IPS-18a (cell line): ENCODE measurements around the gene STX5.
"Not testable (repeated sequence)": the region's sequence is repeated elsewhere in the genome, so short reads cannot be mapped to it uniquely, and the experiment has no call there.

Experiments used
- H3K27ac ChIP-seq: one replicate; pipeline ENCODE4 v1.5.1; 2013; ENCODE audit warnings: low read length
- H3K27me3 ChIP-seq: one replicate; pipeline ENCODE4 v1.6.1; 2013; ENCODE audit warnings: mild to moderate bottlenecking, low read length; ENCODE audit not compliant: control insufficient read depth, insufficient read depth
- H3K36me3 ChIP-seq: one replicate; pipeline ENCODE4 v1.6.1; 2013; ENCODE audit warnings: low read depth, low read length; ENCODE audit not compliant: control insufficient read depth
- H3K4me1 ChIP-seq: one replicate; pipeline ENCODE4 v1.6.1; 2013; ENCODE audit warnings: low read depth, low read length; ENCODE audit not compliant: control insufficient read depth
- H3K4me3 ChIP-seq: one replicate; pipeline ENCODE4 v1.5.1; 2013; ENCODE audit warnings: low read length
- H3K9ac ChIP-seq: one replicate; pipeline ENCODE4 v1.6.1; 2013; ENCODE audit warnings: mild to moderate bottlenecking, low read length, moderate library complexity
- H3K9me3 ChIP-seq: one replicate; pipeline ENCODE4 v1.6.1; 2013; ENCODE audit warnings: low read depth, low read length; ENCODE audit not compliant: control insufficient read depth

STX5 gene

DNA sequence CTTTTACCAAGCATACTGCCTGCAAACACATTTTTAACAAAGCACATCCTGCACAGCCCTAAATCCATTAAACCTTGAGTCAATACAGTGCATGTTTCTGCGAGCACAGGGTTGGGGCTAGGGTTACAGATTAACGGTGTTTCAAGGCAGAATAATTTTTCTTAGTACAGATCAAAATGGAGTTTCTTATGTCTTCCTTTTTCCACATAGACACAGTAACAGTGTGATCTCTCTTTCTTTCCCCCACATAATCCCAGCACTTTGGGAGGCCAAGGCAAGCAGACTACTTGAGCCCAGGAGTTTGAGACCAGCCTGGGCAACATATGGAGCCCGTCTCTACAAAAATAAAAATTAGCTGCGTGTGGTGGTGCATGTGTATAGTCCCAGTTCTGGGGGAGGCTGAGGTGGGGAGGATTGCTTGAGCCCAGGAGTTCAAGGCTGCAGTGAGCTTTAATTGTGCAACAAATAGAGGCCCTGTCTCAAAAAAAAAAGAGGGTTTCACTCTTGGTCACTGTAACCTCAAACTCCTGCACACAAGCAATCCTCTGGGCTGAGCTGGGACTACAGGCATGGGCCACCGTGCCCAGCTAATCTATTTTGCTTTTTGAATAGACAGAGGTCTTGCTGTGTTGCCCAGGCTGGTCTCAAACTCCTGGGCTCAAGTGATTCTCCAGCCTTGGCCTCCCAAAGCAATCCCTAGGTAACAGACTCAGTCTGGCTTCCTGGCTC lies 29.1 kb upstream of the STX5 start:
- no peak overlapping the region for H3K9ac ChIP-seq
- H3K36me3 ChIP-seq = peaks cover 16% of the 10 kb centered on the region
- no peak overlapping the region for H3K27ac ChIP-seq

GRCh38 chr11:62859281-62859703 lies 27.4 kb upstream of the STX5 start:
- not testable (repeated sequence) for H3K27ac ChIP-seq

More for the DNA sequence above, 29.1 kb upstream of the STX5 start:
- peaks cover 16% of the 10 kb centered on the region for H3K4me1 ChIP-seq
- no peaks in the 10 kb centered on the region for H3K27me3 ChIP-seq
- no peaks in the 10 kb centered on the region for H3K9me3 ChIP-seq
- no peak overlapping the region for H3K4me3 ChIP-seq

DNA sequence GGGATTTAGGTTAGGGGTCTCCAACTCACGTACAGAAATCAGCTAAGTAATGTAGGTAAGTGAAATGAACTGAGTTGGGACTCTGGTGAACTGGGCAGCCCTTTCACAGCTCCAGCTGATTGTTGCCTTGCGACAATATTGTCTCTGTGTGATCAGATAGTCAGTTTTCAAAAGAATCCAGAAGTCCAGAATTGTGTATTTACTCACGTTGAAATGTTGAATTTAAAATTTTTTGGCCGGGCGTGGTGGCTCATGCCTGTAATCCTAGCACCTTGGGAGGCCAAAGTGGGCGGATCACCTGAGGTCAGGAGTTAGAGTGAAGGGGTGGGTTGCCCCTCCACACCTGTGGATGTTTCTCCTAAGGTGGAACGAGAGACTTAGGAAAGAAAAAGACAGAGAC lies 26.4 kb upstream of the STX5 start:
- Histone ChIP-seq H3K4me1 (peaks cover 22% of the 10 kb centered on the region), H3K9ac (peak overlapping the region; percentile 98), H3K36me3 (peaks cover 23% of the 10 kb centered on the region), H3K27me3 (no peaks in the 10 kb centered on the region), H3K9me3 (no peaks in the 10 kb centered on the region), H3K27ac (peak overlapping the region; percentile 61), H3K4me3 (peak overlapping the region; percentile 83)

More at GRCh38 chr11:62859281-62859703, 27.4 kb upstream of the STX5 start:
- H3K27me3 ChIP-seq, H3K4me3 ChIP-seq, H3K9me3 ChIP-seq, H3K9ac ChIP-seq: not testable (repeated sequence)
- Histone ChIP-seq H3K4me1 (peaks cover 16% of the 10 kb centered on the region), H3K36me3 (peaks cover 22% of the 10 kb centered on the region)

- H3K36me3 ChIP-seq = peaks cover 28% of the 10 kb centered on the region
- peaks cover 19% of the 10 kb centered on the region for H3K4me1 ChIP-seq
- peak overlapping the region; percentile 61 for H3K27ac ChIP-seq
- H3K9me3 ChIP-seq = no peaks in the 10 kb centered on the region
- no peaks in the 10 kb centered on the region for H3K27me3 ChIP-seq
- peak overlapping the region; percentile 98 for H3K9ac ChIP-seq
- H3K4me3 ChIP-seq = peak overlapping the region; percentile 83
Measured at GRCh38 chr11:62857541-62857982, 25.7 kb upstream of the STX5 start.

DNA sequence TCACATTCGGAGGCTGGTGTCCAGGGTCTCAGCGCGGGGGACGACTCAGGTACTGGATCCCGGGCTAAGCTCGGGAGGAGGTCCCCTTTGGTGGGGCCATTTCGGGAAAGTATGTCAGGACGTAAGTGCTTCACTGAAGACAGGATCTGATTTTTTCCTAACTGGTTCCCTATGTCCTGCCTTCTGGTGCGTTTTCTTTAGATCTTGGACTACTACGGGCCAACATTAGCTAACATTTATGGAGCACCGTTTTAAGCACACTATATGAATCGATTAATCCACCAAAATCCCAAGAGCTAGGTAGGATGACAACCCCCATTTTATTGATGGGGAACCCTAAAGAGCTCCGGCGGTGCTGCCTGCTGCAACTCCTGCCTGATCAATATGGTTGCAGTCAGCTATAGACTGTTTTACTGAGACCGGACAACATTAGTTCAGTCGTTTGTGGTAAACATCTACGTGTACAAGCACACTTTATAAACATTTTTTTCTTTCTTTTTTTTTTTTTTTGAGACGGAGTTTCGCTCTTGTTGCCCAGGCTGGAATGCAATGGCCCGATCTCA lies 24.6 kb upstream of the STX5 start:
- Histone ChIP-seq H3K4me3 (peak overlapping the region; percentile 83), H3K9me3 (no peaks in the 10 kb centered on the region), H3K27ac (peak overlapping the region; percentile 94), H3K9ac (peak overlapping the region; percentile 98), H3K27me3 (no peaks in the 10 kb centered on the region), H3K4me1 (peaks cover 12% of the 10 kb centered on the region), H3K36me3 (peaks cover 38% of the 10 kb centered on the region)

- H3K9me3 ChIP-seq = no peaks in the 10 kb centered on the region
- peaks cover 38% of the 10 kb centered on the region for H3K36me3 ChIP-seq
- H3K4me1 ChIP-seq = peaks cover 12% of the 10 kb centered on the region
- no peaks in the 10 kb centered on the region for H3K27me3 ChIP-seq
- peak overlapping the region; percentile 98 for H3K9ac ChIP-seq
- H3K27ac ChIP-seq = peak overlapping the region; percentile 95
- peak overlapping the region; percentile 83 for H3K4me3 ChIP-seq
Measured at GRCh38 chr11:62855571-62856332, 23.9 kb upstream of the STX5 start.

GRCh38 chr11:62854825-62855570 lies 23.1 kb upstream of the STX5 start:
- peaks cover 12% of the 10 kb centered on the region for H3K4me1 ChIP-seq
- H3K9ac ChIP-seq = peak overlapping the region; percentile 98
- H3K27ac ChIP-seq = peak overlapping the region; percentile 95
- no peaks in the 10 kb centered on the region for H3K9me3 ChIP-seq
- no peaks in the 10 kb centered on the region for H3K27me3 ChIP-seq
- H3K4me3 ChIP-seq = peak overlapping the region; percentile 83
- H3K36me3 ChIP-seq = peaks cover 38% of the 10 kb centered on the region

DNA sequence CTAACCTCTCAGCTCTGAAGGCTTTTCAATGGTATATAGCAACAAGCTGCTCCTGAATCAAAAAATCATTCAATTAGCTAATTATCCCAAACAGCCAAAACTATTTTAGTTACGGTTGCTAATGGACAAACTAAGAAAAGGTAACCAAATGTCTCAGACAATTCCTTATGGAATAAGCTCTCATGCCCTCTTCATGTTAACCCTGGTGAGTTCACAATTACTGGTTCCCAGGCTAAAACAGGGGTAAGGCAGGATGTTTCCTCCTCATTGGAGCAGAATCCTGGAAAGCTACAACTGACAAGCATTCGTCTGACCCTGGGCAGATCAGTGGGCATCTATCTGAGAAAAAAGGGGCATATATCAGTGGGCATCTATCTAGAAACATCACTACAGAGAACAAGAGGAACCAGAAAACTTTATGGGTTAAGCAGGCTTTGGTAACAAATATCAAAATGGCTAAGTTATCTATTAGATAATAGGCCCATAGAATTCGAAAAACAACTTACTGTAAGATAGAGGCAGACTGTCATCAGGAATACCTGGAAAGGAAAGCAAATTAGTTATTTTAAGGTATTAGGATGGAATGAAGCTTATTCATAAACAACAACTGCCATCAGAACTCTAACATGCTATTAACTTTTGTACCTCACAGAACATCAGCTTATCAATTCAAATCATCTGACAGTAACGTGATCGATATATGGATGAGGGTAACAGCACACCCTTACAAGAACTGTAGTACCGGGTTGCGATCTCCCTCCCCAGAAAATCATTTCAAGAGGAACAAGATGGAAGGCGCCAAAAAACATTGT lies 22.4 kb upstream of the STX5 start:
- Histone ChIP-seq H3K4me1 (peaks cover 12% of the 10 kb centered on the region), H3K9ac (peak overlapping the region; percentile 98)

DNA sequence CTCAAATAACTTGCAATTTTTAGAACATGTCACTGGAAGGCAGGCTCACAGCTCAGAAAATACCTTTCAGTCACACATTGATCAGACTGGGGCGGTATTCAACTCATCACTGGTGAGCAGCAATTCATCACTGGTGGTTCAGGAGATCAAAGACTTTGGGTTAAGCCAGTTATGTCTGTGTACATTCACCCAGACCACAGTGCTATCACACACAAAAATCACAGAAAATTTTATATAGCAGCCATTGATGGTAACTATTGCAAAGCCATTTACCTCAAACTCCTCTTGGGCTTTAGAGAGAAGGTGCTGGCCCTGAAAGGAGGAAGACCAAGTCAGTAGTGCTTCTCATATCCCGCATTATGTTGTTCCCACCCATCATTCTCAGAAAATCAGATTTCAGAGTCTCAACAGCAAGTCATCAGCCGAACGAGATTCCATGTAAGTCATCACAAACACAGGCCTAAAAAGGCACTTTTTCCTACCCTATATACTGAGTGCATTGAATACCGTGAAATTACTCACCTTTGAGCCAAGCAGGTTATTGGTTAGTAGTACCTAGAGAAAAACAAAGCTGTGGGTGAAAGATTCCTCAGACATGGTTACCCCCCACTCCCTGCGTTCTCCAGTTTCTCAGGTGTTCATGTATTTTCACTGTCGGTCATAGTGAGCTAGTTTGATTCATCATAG lies 21.6 kb upstream of the STX5 start:
- H3K4me3 ChIP-seq = peak overlapping the region; percentile 83
- no peak overlapping the region for H3K27ac ChIP-seq
- no peaks in the 10 kb centered on the region for H3K9me3 ChIP-seq
- H3K4me1 ChIP-seq = peaks cover 12% of the 10 kb centered on the region
- peaks cover 38% of the 10 kb centered on the region for H3K36me3 ChIP-seq
- H3K9ac ChIP-seq = peak overlapping the region; percentile 98
- H3K27me3 ChIP-seq = no peaks in the 10 kb centered on the region

More for the DNA sequence above, 22.4 kb upstream of the STX5 start:
- Histone ChIP-seq H3K27ac (peak overlapping the region; percentile 95), H3K9me3 (no peaks in the 10 kb centered on the region), H3K27me3 (no peaks in the 10 kb centered on the region), H3K36me3 (peaks cover 38% of the 10 kb centered on the region), H3K4me3 (peak overlapping the region; percentile 83)

DNA sequence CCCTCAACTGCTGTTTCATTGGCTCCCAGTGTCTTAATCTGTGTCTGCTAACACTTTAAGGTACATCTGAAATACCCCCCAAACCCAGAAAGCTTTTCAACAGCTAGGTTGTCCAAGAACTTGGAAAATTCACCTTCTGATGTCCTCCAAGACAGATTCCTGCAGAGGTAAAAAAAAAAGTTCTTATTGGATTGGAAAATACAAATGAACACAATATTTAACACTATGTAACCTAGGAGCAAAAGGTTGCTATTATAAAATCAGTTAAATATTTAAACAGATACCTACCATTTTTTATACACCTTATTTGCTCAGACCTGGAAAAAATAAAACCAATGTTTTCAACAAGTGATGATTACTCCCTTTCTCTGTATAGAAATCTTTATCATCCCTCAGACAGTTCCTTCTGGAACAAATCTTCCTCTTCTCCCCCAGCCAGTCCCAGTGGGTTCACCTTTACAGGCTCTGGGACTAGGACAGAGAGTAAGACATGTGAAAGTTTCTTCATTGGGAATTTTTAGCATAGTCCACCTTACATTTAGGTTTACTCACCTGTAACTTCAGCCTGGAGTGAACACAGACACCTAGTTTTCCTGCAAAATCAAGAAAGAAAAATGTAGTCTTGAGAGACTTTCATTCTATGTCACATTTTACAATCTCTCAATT lies 20.8 kb upstream of the STX5 start:
- peaks cover 6% of the 10 kb centered on the region for H3K4me1 ChIP-seq
- peaks cover 38% of the 10 kb centered on the region for H3K36me3 ChIP-seq
- no peak overlapping the region for H3K27ac ChIP-seq
- peak overlapping the region; percentile 98 for H3K9ac ChIP-seq
- H3K9me3 ChIP-seq = no peaks in the 10 kb centered on the region
- peak overlapping the region; percentile 83 for H3K4me3 ChIP-seq
- no peaks in the 10 kb centered on the region for H3K27me3 ChIP-seq
